Stimulated activated CD4-positive, alpha-beta T cell treated with anti-CD3 and anti-CD28 coated beads, Interleukin-15, amount 100 ng/mL, for 24 hours (primary cell): ENCODE data around the gene MAP3K5.
"Not testable (repeated sequence)": the region's sequence is repeated elsewhere in the genome, so short reads cannot be mapped to it uniquely, and the experiment has no call there.

Source experiments
- DNase-seq: peaks from one replicate; pipeline ENCODE4 v3.0.0-alpha.2; 2020

Gene MAP3K5

GRCh38 chr6:136599329-136600011, 192.8 kb downstream of the MAP3K5 start:
- no peak for DNase-seq

GRCh38 chr6:136598048-136598447, 194.2 kb downstream of the MAP3K5 start:
- DNase-seq: no peak

- no peak for DNase-seq
Measured at GRCh38 chr6:136594671-136595070, 197.6 kb downstream of the MAP3K5 start.

- peak; percentile 63 for DNase-seq
Measured at GRCh38 chr6:136593748-136594490, 198.4 kb downstream of the MAP3K5 start.

- no peak for DNase-seq
Measured at GRCh38 chr6:136592930-136593673, 199.2 kb downstream of the MAP3K5 start.

- no peak for DNase-seq
Measured at GRCh38 chr6:136591617-136592016, 200.7 kb downstream of the MAP3K5 start.

- DNase-seq: not testable (repeated sequence)
Measured at GRCh38 chr6:136590846-136591245, 201.4 kb downstream of the MAP3K5 start.

- no peak for DNase-seq
Measured at GRCh38 chr6:136587527-136587926, 204.8 kb downstream of the MAP3K5 start.

- no peak for DNase-seq
Measured at GRCh38 chr6:136586295-136586694, 206.0 kb downstream of the MAP3K5 start.

GRCh38 chr6:136585523-136585922, 206.8 kb downstream of the MAP3K5 start:
- DNase-seq: not testable (repeated sequence)

- not testable (repeated sequence) for DNase-seq
Measured at GRCh38 chr6:136584290-136584689, 208.0 kb downstream of the MAP3K5 start.

GRCh38 chr6:136582711-136583471, 209.4 kb downstream of the MAP3K5 start:
- no peak for DNase-seq

GRCh38 chr6:136579800-136580199, 212.5 kb downstream of the MAP3K5 start:
- DNase-seq: no peak

GRCh38 chr6:136576821-136577220, 215.5 kb downstream of the MAP3K5 start:
- no peak for DNase-seq

- DNase-seq: no peak
Measured at GRCh38 chr6:136571496-136571895, 220.8 kb downstream of the MAP3K5 start.

- DNase-seq: no peak
Measured at GRCh38 chr6:136571065-136571464, 221.2 kb downstream of the MAP3K5 start.

GRCh38 chr6:136568129-136568528, 224.1 kb downstream of the MAP3K5 start:
- no peak for DNase-seq

- DNase-seq: no peak
Measured at GRCh38 chr6:136567688-136568087, 224.6 kb downstream of the MAP3K5 start.

- no peak for DNase-seq
Measured at GRCh38 chr6:136566851-136567250, 225.4 kb downstream of the MAP3K5 start.

GRCh38 chr6:136566007-136566487, 226.2 kb downstream of the MAP3K5 start:
- no peak for DNase-seq

- no peak for DNase-seq
Measured at GRCh38 chr6:136564180-136564579, 228.1 kb downstream of the MAP3K5 start.

- no peak for DNase-seq
Measured at GRCh38 chr6:136563386-136564152, 228.7 kb downstream of the MAP3K5 start.
